ENCODE data around the gene RFTN1. TPM values are rescaled to one million over a fixed set of nuclear protein-coding genes. Genes with fewer than 3 reads are reported as not detected.

Gene RFTN1
- total and polyA plus RNA-seq, 2 of the 8 experiments (the other 6 are each of a cell fraction or from before 2014, with no cell fraction given), result 4.6 to 6.7 TPM

DNA sequence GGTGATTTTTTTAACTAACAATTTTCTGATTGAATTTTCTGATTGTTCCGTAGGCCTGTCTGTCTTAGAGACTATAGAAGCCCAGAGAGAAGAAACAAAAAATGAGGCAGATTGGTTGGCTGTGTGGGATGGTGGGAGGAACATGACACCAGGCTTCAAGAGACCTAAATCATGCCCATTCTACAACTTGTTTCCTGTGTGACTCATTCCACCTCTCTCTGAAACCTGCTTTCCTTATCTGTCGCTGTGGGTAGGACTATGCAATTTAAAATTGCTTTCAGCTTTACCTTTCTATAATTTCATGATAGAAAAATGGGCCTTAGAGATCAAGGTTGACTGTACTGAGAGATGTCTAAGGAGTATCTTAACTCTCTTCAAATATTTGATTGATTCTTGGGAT is 203.9 kb downstream of the RFTN1 start:
- FAIRE-seq (no peak), DNase-seq (ENCODE audit: low read depth in 1 of 2, low spot score in 2 of 2) (no peak)
- H3K79me1 ChIP-seq (ENCODE audit: low read depth, low read length), result peaks cover 4% of the 10 kb centered on the region; the same call in 1 of the 2 replicates
- peaks cover 0 to 8% of the 10 kb centered on the region in 2 experiments; a peak in 1 of 4 replicates for H3K79me2 ChIP-seq (ENCODE audit: control insufficient read depth in 1 of 2, insufficient read depth in 2 of 2, low read length in 2 of 2)
- TF ChIP-seq TAF1 (IDR thresholded peaks at IDR 0.05; ENCODE audit: low read depth, low read length), result no peak
- H4K8ac ChIP-seq (ENCODE audit: extremely low read depth, insufficient read depth, low read length), result no peak overlapping the region
- POLR2A ChIA-PET (ENCODE audit: partially characterized antibody), result no interaction called here
- peaks cover 0 to 6% (median 3%) of the 10 kb centered on the region in 4 experiments; a peak in 2 of 8 replicates for H3K36me3 ChIP-seq (ENCODE audit: control insufficient read depth in 2 of 4, insufficient read depth in 4 of 4, low read length in 3 of 4)
- H3K56ac ChIP-seq (replicated peaks; ENCODE audit: insufficient read length, low read depth, low read length), result no peak overlapping the region
- no peaks in the 10 kb centered on the region for H4K20me1 ChIP-seq (replicated peaks in 1 of 2; ENCODE audit: control insufficient read depth in 1 of 2, insufficient read depth in 2 of 2, low read length in 2 of 2)
- no peak overlapping the region for H2BK5ac ChIP-seq (ENCODE audit: low read depth, low read length)
- H3K9me3 ChIP-seq (ENCODE audit: insufficient read depth in 2 of 2, low read depth in 1 of 2, low read length in 1 of 2), result no peaks in the 10 kb centered on the region
- no peak overlapping the region for H2AK5ac ChIP-seq (ENCODE audit: low read depth, low read length)
- H2BK12ac ChIP-seq (ENCODE audit: low read depth, low read length), result no peak overlapping the region
- CTCF ChIA-PET (ENCODE audit: partially characterized antibody), result no interaction called here
- H2BK15ac ChIP-seq (ENCODE audit: low read length), result no peak overlapping the region
- H3K14ac ChIP-seq (ENCODE audit: insufficient read length), result no peak overlapping the region
- H3K23me2 ChIP-seq (ENCODE audit: low read depth, low read length), result no peaks in the 10 kb centered on the region
- no peak overlapping the region for H3K4ac ChIP-seq (replicated peaks; ENCODE audit: insufficient read length, low read depth, low read length)
- no peak overlapping the region for H2BK120ac ChIP-seq (replicated peaks; ENCODE audit: low read depth, low read length)
- H3K27ac ChIP-seq (ENCODE audit: low read depth, low read length), result no peak overlapping the region
- no peak overlapping the region for H4K91ac ChIP-seq (replicated peaks; ENCODE audit: insufficient read length, low read length)
- H2AFZ ChIP-seq (ENCODE audit: low read length), result no peak overlapping the region
- no peaks in the 10 kb centered on the region for H3K27me3 ChIP-seq (replicated peaks in 1 of 4; ENCODE audit: control insufficient read depth in 3 of 4, extremely low read depth in 1 of 4, insufficient read depth in 3 of 4, low read length in 3 of 4)
- no peak overlapping the region for H3K9ac ChIP-seq (replicated peaks in 1 of 4; ENCODE audit: extremely low read depth in 1 of 4, low read depth in 3 of 4, low read length in 3 of 4)
- H2BK20ac ChIP-seq (ENCODE audit: low read length), result no peak overlapping the region
- peaks cover 0 to 4% (median 0%) of the 10 kb centered on the region in 4 experiments; a peak in 1 of 7 replicates for H3K4me1 ChIP-seq (replicated peaks in 1 of 4; ENCODE audit: control insufficient read depth in 3 of 4, insufficient read depth in 4 of 4, low read length in 3 of 4)
- 71% methylated on average over 1 of the region's 2 CpGs; no CpG with 5 or more reads in 1 of the 2 experiments for WGBS, 2 experiments (ENCODE audit: extremely low coverage in 1 of 2, insufficient coverage in 1 of 2, insufficient read length in 1 of 2, insufficient replicate concordance in 2 of 2, low coverage in 1 of 2, low lambda C conversion rate in 2 of 2, missing lambda C conversion rate in 1 of 2)
- H4K5ac ChIP-seq (ENCODE audit: insufficient read length, low read depth, low read length), result no peak overlapping the region
- H3K4me2 ChIP-seq (ENCODE audit: insufficient read depth in 1 of 2, low read depth in 2 of 2, low read length in 2 of 2), result no peak overlapping the region
- no peak overlapping the region for H3K18ac ChIP-seq (ENCODE audit: extremely low read depth, low read length)
- H3K4me3 ChIP-seq (ENCODE audit: extremely low read depth in 1 of 4, insufficient read depth in 2 of 4, low read depth in 3 of 4, low read length in 4 of 4), result no peak overlapping the region
- no peak overlapping the region for H3K23ac ChIP-seq (ENCODE audit: insufficient read length)

Measured in H1 (cell line).